Neural crest cell (in vitro differentiated cells): Measurements from ENCODE around the gene EBI3. TPM values are rescaled to one million over a fixed set of nuclear protein-coding genes. Genes with fewer than 3 reads are reported as not detected.
"Not testable (repeated sequence)": the region's sequence is repeated elsewhere in the genome, so short reads cannot be mapped to it uniquely, and the experiment has no call there.

Experiments
- DNase-seq: peaks from one replicate; pipeline ENCODE4 v3.0.0; 2021; ENCODE audit warnings: low read depth, mixed read lengths, low spot score
- H3K27ac Mint-ChIP-seq: one replicate; pipeline ENCODE4 v1.8.0; 2021; ENCODE audit warnings: mild to moderate bottlenecking, mixed read lengths; ENCODE audit not compliant: unreplicated experiment
- H3K27me3 Mint-ChIP-seq: 2 replicates; pipeline ENCODE4 v1.8.0; 2021; ENCODE audit warnings: low read depth, mild to moderate bottlenecking, mixed read lengths
- H3K36me3 Mint-ChIP-seq: 2 replicates; pipeline ENCODE4 v1.8.0; 2021; ENCODE audit warnings: low read depth, mild to moderate bottlenecking, mixed read lengths
- H3K4me1 Mint-ChIP-seq: 2 replicates; pipeline ENCODE4 v1.8.0; 2021; ENCODE audit warnings: mixed read lengths
- H3K4me3 Mint-ChIP-seq: one replicate; pipeline ENCODE4 v1.8.0; 2021; ENCODE audit warnings: mild to moderate bottlenecking, mixed read lengths
- H3K9me3 Mint-ChIP-seq: 2 replicates; pipeline ENCODE4 v1.8.0; 2021; ENCODE audit warnings: mixed read lengths
- CTCF ChIP-seq: fragments of 200-600 bp; sonication (generic); conservative IDR thresholded peaks from 2 replicates; pipeline ENCODE4 v1.5.0; 2021; ENCODE audit warnings: antibody characterized with exemption, mild to moderate bottlenecking
- total RNA-seq: library from RNA; stranded (reverse); gene quantifications from 2 replicates; pipeline ENCODE4 v1.2.1, GENCODE V29; 2021

Gene EBI3
- total RNA-seq, 1 donor from 2014 or later, result not detected

- no peaks in the 10 kb centered on the region for H3K9me3 Mint-ChIP-seq
- H3K4me3 Mint-ChIP-seq, result no peak overlapping the region
- peaks cover 4% of the 10 kb centered on the region for H3K4me1 Mint-ChIP-seq
- TF ChIP-seq CTCF, result no peak
- H3K27ac Mint-ChIP-seq, result no peak overlapping the region
- DNase-seq, result no peak
- peaks cover 15% of the 10 kb centered on the region for H3K27me3 Mint-ChIP-seq
- H3K36me3 Mint-ChIP-seq, result no peaks in the 10 kb centered on the region
These were observed 5.5 kb downstream of the EBI3 start for GRCh38 chr19:4234862-4235201.

GRCh38 chr19:4237510-4237909 lies 8.2 kb downstream of the EBI3 start:
- DNase-seq, H3K4me3 Mint-ChIP-seq, H3K9me3 Mint-ChIP-seq, H3K4me1 Mint-ChIP-seq, H3K27ac Mint-ChIP-seq, H3K36me3 Mint-ChIP-seq: not testable (repeated sequence)
- H3K27me3 Mint-ChIP-seq, result peaks cover 21% of the 10 kb centered on the region

- peaks cover 4% of the 10 kb centered on the region for H3K9me3 Mint-ChIP-seq
- peaks cover 9% of the 10 kb centered on the region for H3K4me1 Mint-ChIP-seq
- H3K36me3 Mint-ChIP-seq, result no peaks in the 10 kb centered on the region
- H3K4me3 Mint-ChIP-seq, result no peak overlapping the region
- TF ChIP-seq CTCF, result no peak
- DNase-seq, result no peak
- no peak overlapping the region for H3K27ac Mint-ChIP-seq
- H3K27me3 Mint-ChIP-seq, result peaks cover 24% of the 10 kb centered on the region
These were observed 9.5 kb downstream of the EBI3 start for GRCh38 chr19:4238831-4239230.

- no peak for TF ChIP-seq CTCF
- Mint-ChIP-seq H3K9me3 (peaks cover 4% of the 10 kb centered on the region), H3K4me1 (peaks cover 11% of the 10 kb centered on the region), H3K27me3 (peaks cover 12% of the 10 kb centered on the region), H3K36me3 (no peaks in the 10 kb centered on the region), H3K27ac (no peak overlapping the region), H3K4me3 (no peak overlapping the region)
- DNase-seq, result no peak
These were observed 12.6 kb downstream of the EBI3 start for GRCh38 chr19:4241824-4242430.

- peak overlapping the region; percentile 27 for H3K4me3 Mint-ChIP-seq
- not testable (repeated sequence) for H3K27ac Mint-ChIP-seq, H3K9me3 Mint-ChIP-seq, DNase-seq, H3K27me3 Mint-ChIP-seq
- H3K36me3 Mint-ChIP-seq, result peaks cover 13% of the 10 kb centered on the region
- peaks cover 11% of the 10 kb centered on the region for H3K4me1 Mint-ChIP-seq
These were observed 16.6 kb downstream of the EBI3 start for GRCh38 chr19:4245938-4246337.

GRCh38 chr19:4246767-4247593 lies 17.7 kb downstream of the EBI3 start, which contains the start of gene YJU2:
Gene YJU2 (plus strand): TSS chr19:4247080. CDS start chr19:4247147, 67 bp downstream.
- peak; percentile 68 for TF ChIP-seq CTCF
- Mint-ChIP-seq H3K27me3 (peaks cover 7% of the 10 kb centered on the region), H3K27ac (peak within 1 kb of the TSS; percentile 94), H3K4me1 (peaks cover 9% of the 10 kb centered on the region), H3K9me3 (peaks cover 2% of the 10 kb centered on the region), H3K4me3 (peak within 1 kb of the TSS; percentile 94), H3K36me3 (peaks cover 17% of the 10 kb centered on the region)
- peak; percentile 98 for DNase-seq
